ENCODE data around the gene COLQ.
"Not testable (repeated sequence)": the region's sequence is repeated elsewhere in the genome, so short reads cannot be mapped to it uniquely, and the experiment has no call there.

Gene COLQ

DNA sequence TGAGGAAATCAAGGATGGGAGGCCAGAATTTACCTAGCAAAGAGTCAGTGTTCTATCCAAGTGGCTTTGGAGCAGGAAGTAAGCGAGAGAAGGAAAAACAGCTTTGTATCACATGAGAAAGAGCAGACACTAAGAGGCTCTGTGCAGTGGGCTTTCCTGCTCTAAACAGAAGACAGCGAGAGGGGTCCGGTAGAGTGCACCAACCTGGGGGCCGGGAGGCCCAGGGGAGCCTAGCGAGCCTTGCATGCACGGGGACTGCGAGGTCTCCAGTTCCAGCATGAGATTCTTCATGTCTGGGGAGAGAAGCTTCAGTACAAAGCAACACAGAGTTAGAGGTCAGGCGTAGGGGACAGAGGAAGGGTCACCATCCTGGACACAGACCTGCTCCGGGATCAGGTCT lies 33.5 kb downstream of the COLQ start:
- no peak for DNase-seq

GRCh38 chr3:15486979-15487378 lies 34.5 kb downstream of the COLQ start:
- DNase-seq, result no peak

DNA sequence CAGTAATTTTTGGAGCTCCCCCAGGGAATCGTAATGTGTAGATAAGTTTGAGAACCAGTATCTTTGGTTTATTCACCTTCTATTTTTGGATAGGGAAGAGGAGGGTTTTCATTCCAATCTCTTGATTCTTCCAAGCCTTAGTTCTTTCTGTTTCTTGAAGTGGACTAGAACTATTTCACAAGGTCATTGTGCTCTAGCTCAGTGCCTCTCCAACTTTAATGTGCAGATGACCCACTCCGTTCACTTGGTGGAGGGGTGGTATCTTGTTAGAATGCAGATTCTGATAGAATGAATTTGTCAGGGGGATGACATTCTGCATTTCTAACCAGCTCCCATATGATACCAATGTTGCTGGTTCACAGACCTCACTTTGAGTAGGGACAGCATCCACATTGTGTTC lies 35.5 kb downstream of the COLQ start:
- DNase-seq, result no peak

DNA sequence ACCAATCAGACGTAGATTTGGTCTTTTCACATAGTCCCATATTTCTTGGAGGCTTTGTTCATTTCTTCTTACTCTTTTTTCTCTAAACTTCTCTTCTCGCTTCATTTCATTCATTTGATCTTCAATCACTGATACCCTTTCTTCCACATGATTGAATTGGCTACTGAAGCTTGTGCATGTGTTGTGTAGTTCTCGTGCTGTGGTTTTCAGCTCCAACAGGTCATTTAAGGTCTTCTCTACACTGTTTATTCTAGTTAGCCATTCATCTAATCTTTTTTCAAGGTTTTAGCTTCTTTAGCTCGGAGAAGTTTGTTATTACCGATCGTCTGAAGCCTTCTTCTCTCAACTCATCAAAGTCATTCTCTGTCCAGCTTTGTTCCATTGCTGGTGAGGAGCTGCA lies 37.0 kb downstream of the COLQ start:
- DNase-seq, result not testable (repeated sequence)

GRCh38 chr3:15479400-15480224 lies 41.9 kb downstream of the COLQ start:
- DNase-seq, result no peak

GRCh38 chr3:15478640-15478979 lies 42.9 kb downstream of the COLQ start:
- no peak for DNase-seq

DNA sequence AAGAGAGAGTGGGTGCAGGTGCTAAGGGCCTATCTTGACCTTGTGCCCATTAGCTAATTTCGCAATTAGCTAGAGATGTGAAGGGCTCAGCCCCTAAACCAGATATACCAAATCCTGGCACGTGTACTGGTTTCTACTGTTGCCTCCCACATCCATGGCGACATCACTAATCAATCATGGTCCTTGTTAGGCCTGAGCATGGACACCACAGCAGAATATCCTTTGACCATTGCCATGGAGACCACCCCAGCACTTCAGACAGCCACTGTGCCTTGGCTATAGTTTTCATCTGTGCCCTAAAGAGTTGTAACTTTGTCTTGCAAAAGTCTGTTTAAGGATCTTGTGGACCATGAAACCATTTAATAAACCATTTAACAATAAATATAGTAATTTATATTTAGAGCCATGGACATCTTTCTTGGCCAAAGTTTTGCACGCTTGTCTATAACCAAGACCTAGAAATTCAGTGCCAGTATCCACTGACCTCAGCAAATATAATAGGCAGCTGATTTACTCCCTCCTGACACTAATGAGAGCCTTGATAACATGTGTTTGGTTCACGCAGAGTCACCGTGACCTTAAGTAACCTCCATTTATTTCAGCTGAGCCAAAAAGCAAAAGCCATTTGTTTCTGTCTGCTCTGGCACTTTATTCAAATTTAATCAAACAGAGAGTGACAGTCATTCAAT lies 43.4 kb downstream of the COLQ start:
- DNase-seq, result no peak

DNA sequence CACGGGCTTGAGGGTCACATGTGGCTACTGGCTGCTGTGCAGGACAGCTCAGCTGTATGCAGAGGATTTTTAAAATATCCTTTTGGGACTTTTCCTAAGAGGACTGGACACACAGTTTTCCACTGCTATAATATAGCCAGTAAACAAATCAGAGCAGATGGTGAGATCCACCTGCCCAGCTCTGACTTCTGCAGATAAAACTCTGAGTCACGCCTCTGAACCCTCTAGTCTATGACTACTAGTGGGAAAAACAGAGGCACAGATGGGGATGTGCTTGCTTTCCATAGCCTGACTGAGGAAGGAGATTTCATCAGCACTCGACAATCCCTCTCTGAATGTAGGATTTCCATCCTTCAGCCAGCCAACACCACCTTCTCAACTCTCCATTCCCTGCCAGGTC lies 45.1 kb downstream of the COLQ start:
- DNase-seq, result no peak

DNA sequence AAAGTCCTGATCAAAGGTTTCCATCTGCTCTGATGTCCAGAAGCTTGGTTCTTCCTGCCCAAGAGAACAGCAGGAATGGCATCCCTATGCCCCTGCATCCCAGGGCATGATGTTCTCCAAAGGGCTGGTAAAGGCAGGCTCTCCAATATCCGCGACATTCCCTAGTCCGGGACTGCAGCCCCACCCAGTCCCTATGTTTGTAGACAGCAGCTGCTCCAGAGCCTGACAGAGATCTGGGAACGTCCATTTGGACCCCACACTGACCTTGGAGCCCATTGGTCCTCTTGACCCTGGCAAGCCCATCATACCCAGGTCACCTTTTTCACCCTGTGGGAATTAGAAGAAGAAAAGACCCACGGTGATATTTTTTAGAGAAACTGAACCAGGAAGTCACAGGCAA lies 46.3 kb downstream of the COLQ start:
- DNase-seq, result no peak

- no peak for DNase-seq
Observed at GRCh38 chr3:15471861-15472260, 49.6 kb downstream of the COLQ start.

DNA sequence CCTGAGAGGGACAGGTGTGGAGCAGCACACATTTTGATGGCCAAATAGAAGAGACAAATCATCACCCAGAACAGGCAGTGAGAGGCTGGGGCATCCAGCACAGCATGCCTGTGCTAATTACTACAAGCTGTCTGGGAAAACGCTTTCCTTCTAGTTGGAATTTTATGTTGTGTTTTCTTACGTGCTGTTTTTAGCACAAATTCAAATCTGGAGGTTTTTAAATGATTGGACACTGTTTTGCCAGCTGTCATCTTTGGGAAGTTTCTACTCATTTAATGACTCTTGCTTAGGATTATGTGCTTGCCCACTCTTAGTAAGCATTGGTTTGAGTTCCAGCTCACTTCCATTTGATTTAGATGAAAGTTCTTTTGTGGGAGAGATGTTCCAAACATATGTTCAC lies 50.7 kb downstream of the COLQ start:
- no peak for DNase-seq

DNA sequence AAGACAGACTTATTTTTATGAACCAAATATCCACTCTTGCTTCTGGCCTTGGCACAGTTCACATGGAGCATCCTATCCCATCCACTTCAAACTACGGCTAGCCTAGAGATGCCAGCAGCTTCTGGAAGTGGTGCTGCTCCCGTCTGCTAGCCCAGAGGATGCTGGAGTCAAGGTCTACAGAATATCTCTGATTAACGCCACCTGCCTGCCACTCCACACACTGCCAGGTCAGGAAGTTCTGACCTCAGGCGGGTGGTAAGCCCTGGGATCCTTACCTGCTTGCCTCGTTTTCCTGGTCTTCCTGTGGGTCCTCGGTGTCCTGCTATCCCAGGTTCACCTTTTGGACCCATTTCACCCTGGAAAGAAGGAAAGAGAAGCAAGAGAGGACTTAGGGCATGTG lies 51.2 kb downstream of the COLQ start:
- no peak for DNase-seq

GRCh38 chr3:15467227-15468181 lies 54.0 kb downstream of the COLQ start:
- no peak for DNase-seq

DNA sequence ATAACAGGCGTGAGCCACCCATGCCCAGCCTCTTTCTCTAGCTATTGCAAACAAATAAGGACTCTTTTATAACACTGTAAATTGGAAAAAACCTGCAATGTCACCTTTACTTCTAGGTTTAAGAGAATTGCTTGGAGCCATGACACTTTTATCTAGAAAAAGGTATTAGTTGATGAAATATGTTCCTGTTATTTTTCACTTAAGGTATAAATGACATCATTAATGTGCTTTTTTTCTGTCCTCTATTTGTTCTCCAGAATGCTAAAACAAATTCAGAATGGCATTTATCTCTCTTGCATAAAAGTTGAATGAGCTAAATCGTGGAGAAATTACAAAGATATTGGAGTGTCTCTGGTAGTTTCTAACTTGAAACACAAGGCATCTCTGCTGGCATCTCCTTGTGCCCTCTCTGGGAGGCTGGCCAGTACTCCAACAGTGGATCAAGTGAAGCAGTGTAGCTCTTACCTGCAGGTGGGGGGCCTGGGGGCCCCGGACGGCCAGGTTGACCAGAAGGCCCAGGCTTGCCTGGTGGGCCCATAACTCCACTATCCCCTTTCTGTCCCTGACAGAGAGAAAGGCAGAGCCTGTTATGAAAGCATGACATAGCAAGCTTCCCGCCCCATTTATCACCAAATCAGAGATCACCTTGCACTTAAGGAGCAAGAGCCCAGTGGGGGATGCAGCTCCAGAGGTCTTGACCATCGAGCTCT lies 55.5 kb downstream of the COLQ start:
- no peak for DNase-seq

DNA sequence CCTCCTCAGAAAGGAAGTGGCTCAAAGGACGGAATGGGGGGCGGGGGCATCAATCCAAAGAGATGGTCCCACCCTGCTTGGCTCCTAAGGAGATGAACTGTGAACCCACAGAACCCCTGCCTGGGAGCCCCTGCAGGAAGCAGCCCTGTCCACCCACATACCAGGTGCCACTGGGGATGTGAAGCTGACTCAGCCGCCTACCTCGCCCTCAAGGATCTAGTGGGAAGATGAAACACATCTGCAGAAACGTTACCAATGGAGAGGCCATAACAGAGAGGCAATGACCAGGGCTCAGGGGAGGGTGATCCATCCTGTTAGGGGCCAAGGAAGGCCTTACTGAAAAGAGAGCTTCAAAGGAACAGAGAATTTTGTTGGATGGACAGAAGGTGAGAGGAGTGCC lies 59.1 kb downstream of the COLQ start:
- no peak for DNase-seq

DNA sequence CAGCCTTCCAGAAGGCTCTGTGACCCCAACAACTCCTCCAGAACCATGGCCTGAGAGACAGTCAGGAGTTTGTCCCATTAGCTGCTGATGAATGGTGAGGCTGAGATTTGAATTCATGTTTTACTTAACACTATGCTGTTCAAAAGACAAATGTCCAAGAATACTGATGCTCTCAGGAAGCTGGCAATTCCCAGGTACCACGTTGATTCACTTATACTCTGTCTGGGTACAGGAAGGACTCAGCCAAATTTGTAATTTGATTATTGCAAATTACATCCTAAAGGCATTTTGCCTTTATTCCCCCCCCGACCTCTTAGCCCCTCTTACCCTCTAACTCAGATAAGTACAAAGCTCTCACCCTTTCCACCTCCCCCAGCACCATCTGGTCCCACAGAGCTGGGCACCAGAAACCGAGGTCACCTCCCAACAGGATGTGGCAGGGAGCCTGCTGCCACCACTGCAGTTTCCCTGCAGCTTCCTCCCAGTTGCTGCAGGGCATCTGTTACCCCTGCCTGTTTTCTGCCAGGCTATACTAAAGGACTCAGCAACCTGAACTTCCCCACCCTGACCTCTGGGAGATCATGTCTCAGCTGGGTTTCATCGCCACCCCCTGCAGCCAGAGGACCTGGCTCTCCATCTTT lies 60.5 kb downstream of the COLQ start:
- no peak for DNase-seq

DNA sequence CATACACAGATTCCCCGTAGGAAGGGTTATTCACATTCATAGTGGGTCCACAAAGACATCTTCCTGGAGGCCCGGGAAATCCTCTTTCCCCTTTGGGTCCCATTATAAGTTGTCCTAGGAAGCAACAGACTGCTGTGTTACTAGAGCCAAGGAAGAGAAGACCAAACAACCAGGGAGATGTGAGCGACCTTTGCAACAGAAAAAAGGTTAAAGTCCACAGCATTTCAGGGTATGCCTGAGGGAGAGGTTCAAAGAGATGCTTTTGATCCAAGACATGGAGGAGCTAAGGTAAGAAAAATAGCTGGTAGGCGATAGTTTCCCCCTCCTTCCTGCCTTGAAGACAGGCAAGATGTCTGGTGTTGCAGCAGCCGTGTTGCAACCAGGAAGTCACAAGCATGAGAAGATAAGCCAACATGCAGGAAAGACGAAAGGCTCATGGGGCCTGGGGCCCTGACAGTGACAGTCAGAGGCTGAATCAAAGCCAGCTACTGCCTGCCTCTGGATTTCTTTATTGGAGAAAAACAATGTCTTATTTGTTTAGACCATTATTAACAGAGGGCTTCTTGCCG lies 63.2 kb downstream of the COLQ start:
- DNase-seq, result no peak

DNA sequence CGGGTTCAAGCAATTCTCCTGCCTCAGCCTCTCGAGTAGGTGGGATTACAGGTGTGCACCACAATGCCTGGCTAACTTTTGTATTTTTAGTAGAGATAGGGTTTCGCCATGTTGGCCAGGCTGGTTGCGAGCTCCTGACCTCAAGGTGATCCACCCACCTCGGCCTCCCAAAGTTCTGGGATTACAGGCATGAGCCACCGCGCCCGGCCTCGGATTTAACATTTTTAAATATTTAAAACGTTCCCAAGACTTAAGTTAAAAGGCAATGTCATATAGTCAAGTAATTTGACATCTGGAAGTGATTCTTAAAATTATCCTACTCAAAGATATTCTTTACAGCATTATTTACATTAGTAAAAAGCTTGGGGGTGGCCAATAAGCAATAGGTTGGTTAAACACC lies 64.6 kb downstream of the COLQ start:
- DNase-seq, result not testable (repeated sequence)

DNA sequence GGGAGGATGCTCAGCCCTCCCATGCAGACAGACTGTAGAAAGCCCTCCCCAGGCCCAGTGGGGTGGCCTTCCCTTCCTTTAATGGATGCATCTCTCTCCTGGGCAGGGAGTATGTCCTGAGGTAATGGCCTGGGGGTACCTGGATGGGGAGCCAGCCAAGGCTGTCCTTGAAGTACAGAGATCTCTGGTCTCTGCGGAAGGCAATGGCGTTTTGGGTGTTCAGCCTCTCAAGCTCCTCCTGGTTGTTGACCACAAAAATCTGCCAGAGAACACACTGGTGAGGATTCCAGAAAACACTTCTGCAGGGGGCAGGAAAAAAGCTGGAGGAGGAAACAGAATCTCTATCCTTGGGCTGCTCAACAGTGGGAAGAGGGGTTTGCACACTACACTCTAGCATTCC lies 65.2 kb downstream of the COLQ start:
- no peak for DNase-seq

- DNase-seq, result no peak
Observed at GRCh38 chr3:15455756-15456155, 65.8 kb downstream of the COLQ start.

DNA sequence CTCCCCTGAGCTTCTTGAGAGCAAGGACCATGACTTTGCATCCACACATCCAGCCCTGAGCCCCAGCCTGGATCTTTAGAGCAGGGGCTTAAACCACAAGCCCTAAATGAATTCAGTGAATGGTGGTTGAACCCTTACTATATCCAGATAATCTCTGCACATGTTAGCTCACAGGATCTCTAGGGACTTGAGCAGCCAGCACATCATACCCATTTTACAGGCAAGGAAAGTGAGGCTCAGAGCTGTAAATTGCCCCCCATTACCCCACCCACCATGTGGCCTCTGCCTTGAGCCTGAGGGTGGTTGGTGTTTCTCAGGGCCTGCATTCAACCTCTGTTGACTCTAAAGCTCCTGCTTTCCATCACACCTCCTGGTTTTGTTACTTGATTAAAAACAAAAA lies 66.5 kb downstream of the COLQ start:
- DNase-seq, result no peak

DNA sequence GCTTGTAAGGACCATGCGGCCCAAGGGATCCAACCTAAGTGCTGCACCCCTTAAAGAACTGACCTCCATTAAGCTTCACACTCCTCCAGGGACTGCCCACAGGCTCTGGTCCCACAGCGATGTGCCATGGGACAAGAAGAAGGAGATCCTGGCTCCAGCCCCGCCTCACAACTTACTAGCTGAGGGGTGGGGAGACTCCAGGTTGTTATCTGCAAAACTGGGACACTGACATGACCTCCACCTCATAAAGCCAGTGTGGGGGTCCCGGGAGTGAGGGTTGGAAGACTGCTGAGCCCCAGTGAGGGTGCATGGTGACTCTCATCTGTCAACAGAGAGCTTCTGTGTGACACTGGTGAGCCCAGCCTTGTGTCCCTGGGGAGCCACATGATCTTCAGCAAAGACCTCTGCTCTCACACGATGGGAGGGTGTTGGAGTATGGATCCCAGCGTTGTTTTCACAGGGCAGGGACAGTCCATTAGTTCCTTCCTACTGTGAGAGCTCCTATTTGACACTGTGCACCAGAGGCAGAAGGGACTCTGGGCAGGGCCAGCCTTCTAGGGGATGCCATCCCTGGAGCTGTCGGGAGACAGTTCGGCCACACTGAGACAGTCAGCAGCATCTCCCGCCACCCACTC lies 67.4 kb downstream of the COLQ start:
- no peak for DNase-seq
